Neural progenitor cell (in vitro differentiated cells): ENCODE results near the gene DCAF8. TPM values are rescaled to one million over a fixed set of nuclear protein-coding genes. Genes with fewer than 3 reads are reported as not detected.
A peak's percentile ranks its signal among the peaks of the same experiment; 100 is the strongest.

Experiments used
- DNase-seq: peaks from one replicate; pipeline ENCODE4 v3.0.0-alpha.2; 2016; ENCODE audit warnings: low spot score
- H2AFZ ChIP-seq: fragments of 200-600 bp; sonication (generic); replicated peaks from 2 replicates; pipeline ENCODE4 v1.6.1; 2016; ENCODE audit warnings: antibody characterized with exemption
- H3F3A ChIP-seq: fragments of 200-600 bp; sonication (generic); 2 replicates; pipeline ENCODE4 v1.6.1; 2016; ENCODE audit warnings: antibody characterized with exemption, low read depth
- H3K27ac ChIP-seq: fragments of 200-600 bp; sonication (generic); 2 replicates; pipeline ENCODE4 v1.5.1; 2016; ENCODE audit warnings: mild to moderate bottlenecking
- H3K27me3 ChIP-seq: fragments of 200-600 bp; sonication (generic); 2 replicates; pipeline ENCODE4 v1.6.1; 2016; ENCODE audit warnings: mild to moderate bottlenecking, moderate library complexity
- H3K36me3 ChIP-seq: fragments of 200-600 bp; sonication (generic); 2 replicates; pipeline ENCODE4 v1.5.1; 2016
- H3K4me1 ChIP-seq: fragments of 200-600 bp; sonication (generic); 2 replicates; pipeline ENCODE4 v1.6.1; 2016; ENCODE audit warnings: mixed run types
- H3K4me2 ChIP-seq: fragments of 200-600 bp; sonication (generic); 2 replicates; pipeline ENCODE4 v1.6.1; 2016
- H3K4me3 ChIP-seq: fragments of 200-600 bp; sonication (generic); 2 replicates; pipeline ENCODE4 v1.5.1; 2016
- H3K79me2 ChIP-seq: fragments of 200-600 bp; sonication (generic); 2 replicates; pipeline ENCODE4 v1.6.1; 2016; ENCODE audit warnings: low read depth
- H3K9ac ChIP-seq: fragments of 200-600 bp; sonication (generic); 2 replicates; pipeline ENCODE4 v1.6.1; 2016
- H3K9me3 ChIP-seq: fragments of 200-600 bp; sonication (generic); 2 replicates; pipeline ENCODE4 v1.5.1; 2016; ENCODE audit warnings: low read depth
- H4K20me1 ChIP-seq: fragments of 200-600 bp; sonication (generic); 2 replicates; pipeline ENCODE4 v1.6.1; 2016; ENCODE audit warnings: low read depth
- H3K27ac Mint-ChIP-seq: 3 replicates; pipeline ENCODE4 v1.8.0; 2021; ENCODE audit warnings: mixed read lengths
- H3K27me3 Mint-ChIP-seq: 2 replicates; pipeline ENCODE4 v1.8.0; 2022; ENCODE audit warnings: low read depth, mild to moderate bottlenecking, inconsistent platforms, moderate library complexity, mixed read lengths; ENCODE audit not compliant: insufficient read depth
- H3K36me3 Mint-ChIP-seq: 3 replicates; pipeline ENCODE4 v1.8.0; 2021; ENCODE audit warnings: mixed read lengths
- H3K4me1 Mint-ChIP-seq: 3 replicates; pipeline ENCODE4 v1.8.0; 2021; ENCODE audit warnings: mixed read lengths
- H3K4me3 Mint-ChIP-seq: 3 replicates; pipeline ENCODE4 v1.8.0; 2021; ENCODE audit warnings: mild to moderate bottlenecking, moderate library complexity, mixed read lengths
- H3K9me3 Mint-ChIP-seq: 3 replicates; pipeline ENCODE4 v1.8.0; 2020; ENCODE audit warnings: mixed read lengths
- EZH2 ChIP-seq: fragments of 200-600 bp; sonication (generic); IDR thresholded peaks from 2 replicates; pipeline ENCODE4 v1.6.1; 2017; ENCODE audit warnings: antibody characterized with exemption, mild to moderate bottlenecking, moderate library complexity
- EZH2phosphoT487 ChIP-seq: fragments of 200-600 bp; sonication (generic); IDR thresholded peaks from 2 replicates; pipeline ENCODE4 v1.6.1; 2017; ENCODE audit warnings: antibody characterized with exemption
- total RNA-seq: library from RNA; depleted of rRNA; stranded (reverse); fragments of >200 nt; gene quantifications from 2 replicates; pipeline ENCODE4 v1.2.3, GENCODE V29; 2015; ENCODE audit warnings: low replicate concordance
- TF ChIP-seq, protein P1 (sequence below): fragments of 200-600 bp; sonication (generic); IDR thresholded peaks from 2 replicates; pipeline ENCODE4 v1.5.1; 2017; ENCODE audit warnings: antibody characterized with exemption, mild to moderate bottlenecking

Gene DCAF8
- total RNA-seq, 1 donor from 2014 or later = 105 TPM

- Mint-ChIP-seq H3K9me3 (peaks cover 24% of the 10 kb centered on the region), H3K36me3 (peaks cover 7% of the 10 kb centered on the region), H3K27me3 (peaks cover 6% of the 10 kb centered on the region), H3K4me1 (peaks cover 27% of the 10 kb centered on the region), H3K27ac (no peak overlapping the region), H3K4me3 (no peak overlapping the region)
- H3K4me3 ChIP-seq = no peak overlapping the region
- H3K4me2 ChIP-seq = no peak overlapping the region
- no peak overlapping the region for H2AFZ ChIP-seq
- no peak overlapping the region for H3K27ac ChIP-seq
- H4K20me1 ChIP-seq = no peaks in the 10 kb centered on the region
- H3K27me3 ChIP-seq = no peaks in the 10 kb centered on the region
- no peaks in the 10 kb centered on the region for H3K9me3 ChIP-seq
- H3K4me1 ChIP-seq = peaks cover 16% of the 10 kb centered on the region
- H3K9ac ChIP-seq = no peak overlapping the region
- no peaks in the 10 kb centered on the region for H3K36me3 ChIP-seq
- no peaks in the 10 kb centered on the region for H3K79me2 ChIP-seq
- TF ChIP-seq EZH2phosphoT487 (no peak), EZH2 (no peak)
- TF ChIP-seq, protein P1, sequence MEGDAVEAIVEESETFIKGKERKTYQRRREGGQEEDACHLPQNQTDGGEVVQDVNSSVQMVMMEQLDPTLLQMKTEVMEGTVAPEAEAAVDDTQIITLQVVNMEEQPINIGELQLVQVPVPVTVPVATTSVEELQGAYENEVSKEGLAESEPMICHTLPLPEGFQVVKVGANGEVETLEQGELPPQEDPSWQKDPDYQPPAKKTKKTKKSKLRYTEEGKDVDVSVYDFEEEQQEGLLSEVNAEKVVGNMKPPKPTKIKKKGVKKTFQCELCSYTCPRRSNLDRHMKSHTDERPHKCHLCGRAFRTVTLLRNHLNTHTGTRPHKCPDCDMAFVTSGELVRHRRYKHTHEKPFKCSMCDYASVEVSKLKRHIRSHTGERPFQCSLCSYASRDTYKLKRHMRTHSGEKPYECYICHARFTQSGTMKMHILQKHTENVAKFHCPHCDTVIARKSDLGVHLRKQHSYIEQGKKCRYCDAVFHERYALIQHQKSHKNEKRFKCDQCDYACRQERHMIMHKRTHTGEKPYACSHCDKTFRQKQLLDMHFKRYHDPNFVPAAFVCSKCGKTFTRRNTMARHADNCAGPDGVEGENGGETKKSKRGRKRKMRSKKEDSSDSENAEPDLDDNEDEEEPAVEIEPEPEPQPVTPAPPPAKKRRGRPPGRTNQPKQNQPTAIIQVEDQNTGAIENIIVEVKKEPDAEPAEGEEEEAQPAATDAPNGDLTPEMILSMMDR = no peak
- no peak for DNase-seq
- peaks cover 19% of the 10 kb centered on the region for H3F3A ChIP-seq
Observed at GRCh38 chr1:160179336-160179735, 83.0 kb downstream of the DCAF8 start.

DNA sequence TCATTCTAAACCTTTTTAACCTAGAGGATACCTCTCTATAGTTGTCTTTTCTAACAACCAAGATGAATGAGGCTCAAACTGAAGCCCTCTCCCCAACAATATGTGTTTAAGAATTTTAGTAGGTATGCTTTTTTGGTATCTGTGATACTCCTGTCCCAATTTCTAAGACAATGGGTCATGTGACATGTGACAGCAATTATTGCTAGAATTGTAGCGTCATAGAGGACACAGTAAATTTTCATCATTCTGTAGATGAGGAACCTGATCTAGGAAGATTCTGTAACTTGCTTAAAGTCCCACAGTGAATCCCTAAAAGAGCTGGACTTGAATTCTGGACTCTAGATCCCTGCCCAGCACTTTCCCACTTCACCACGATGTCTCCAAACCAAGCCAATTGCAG is 83.6 kb downstream of the DCAF8 start:
- H4K20me1 ChIP-seq = no peaks in the 10 kb centered on the region
- peaks cover 19% of the 10 kb centered on the region for H3F3A ChIP-seq
- no peak overlapping the region for H3K9ac ChIP-seq
- TF ChIP-seq, protein P1 = no peak
- TF ChIP-seq EZH2 = no peak
- no peak for TF ChIP-seq EZH2phosphoT487
- no peak for DNase-seq
- Mint-ChIP-seq H3K4me3 (peak overlapping the region; percentile 14), H3K27me3 (peaks cover 6% of the 10 kb centered on the region), H3K9me3 (peaks cover 26% of the 10 kb centered on the region), H3K4me1 (peaks cover 27% of the 10 kb centered on the region), H3K36me3 (peaks cover 7% of the 10 kb centered on the region), H3K27ac (no peak overlapping the region)
- H2AFZ ChIP-seq = no peak overlapping the region
- H3K4me1 ChIP-seq = peaks cover 16% of the 10 kb centered on the region
- H3K27me3 ChIP-seq = peaks cover 2% of the 10 kb centered on the region
- H3K9me3 ChIP-seq = no peaks in the 10 kb centered on the region
- H3K4me2 ChIP-seq = no peak overlapping the region
- H3K36me3 ChIP-seq = no peaks in the 10 kb centered on the region
- no peaks in the 10 kb centered on the region for H3K79me2 ChIP-seq
- H3K4me3 ChIP-seq = no peak overlapping the region
- H3K27ac ChIP-seq = no peak overlapping the region

DNA sequence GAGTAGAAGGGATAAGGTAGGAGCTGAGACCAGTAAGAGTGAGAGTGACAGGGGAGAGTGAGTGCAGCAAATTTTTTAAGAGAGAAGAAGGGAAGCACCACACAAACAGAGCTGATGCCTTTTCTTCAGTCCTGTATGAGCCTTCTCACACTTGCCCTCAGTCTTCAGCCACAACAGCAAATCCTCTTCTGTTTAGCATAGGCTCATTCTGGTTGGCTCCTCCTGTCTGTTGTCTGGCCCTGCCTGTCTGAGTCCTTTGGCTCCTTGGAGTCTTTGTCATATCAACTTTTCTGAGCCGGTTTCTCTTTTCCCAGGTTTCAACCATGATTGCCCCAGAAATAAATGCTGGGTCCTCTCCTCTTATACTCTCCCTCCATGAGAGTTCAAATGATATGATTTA is 84.7 kb downstream of the DCAF8 start:
- Mint-ChIP-seq H3K36me3 (peaks cover 7% of the 10 kb centered on the region), H3K27ac (peak overlapping the region; percentile 98), H3K4me1 (peaks cover 36% of the 10 kb centered on the region), H3K4me3 (peak overlapping the region; percentile 48), H3K27me3 (peaks cover 10% of the 10 kb centered on the region), H3K9me3 (peaks cover 28% of the 10 kb centered on the region)
- H3F3A ChIP-seq = peaks cover 19% of the 10 kb centered on the region
- peaks cover 13% of the 10 kb centered on the region for H3K27me3 ChIP-seq
- no peaks in the 10 kb centered on the region for H3K79me2 ChIP-seq
- no peak overlapping the region for H3K4me3 ChIP-seq
- peaks cover 16% of the 10 kb centered on the region for H3K4me1 ChIP-seq
- TF ChIP-seq EZH2 (no peak), EZH2phosphoT487 (no peak)
- TF ChIP-seq, protein P1 = no peak
- H3K27ac ChIP-seq = peak overlapping the region; percentile 88
- H3K9me3 ChIP-seq = no peaks in the 10 kb centered on the region
- H3K36me3 ChIP-seq = no peaks in the 10 kb centered on the region
- no peaks in the 10 kb centered on the region for H4K20me1 ChIP-seq
- peak overlapping the region; percentile 89 for H2AFZ ChIP-seq
- H3K9ac ChIP-seq = no peak overlapping the region
- peak overlapping the region; percentile 54 for H3K4me2 ChIP-seq
- peak; percentile 46 for DNase-seq
